Measurements from ENCODE around the gene EVC2.

The EVC2 gene

GRCh38 chr4:5568336-5568735, 140.0 kb downstream of the EVC2 start:
- 94 to 97% methylated on average over 14 to 15 of the region's 20 CpGs for WGBS, 2 experiments (ENCODE audit: insufficient coverage in 2 of 2)
- no peak overlapping the region for H3K4me3 ChIP-seq (ENCODE audit: extremely low read depth, insufficient read depth, low read length, poor library complexity, severe bottlenecking)
- peaks cover 6% of the 10 kb centered on the region for H3K36me3 ChIP-seq (ENCODE audit: control insufficient read depth, insufficient read depth, low read length)
- H3K27ac ChIP-seq (ENCODE audit: low read depth, low read length, severe bottlenecking) = no peak overlapping the region
- H3K4me1 ChIP-seq (ENCODE audit: control insufficient read depth, insufficient read depth, low read length, poor library complexity, severe bottlenecking) = no peaks in the 10 kb centered on the region
- H3K9me3 ChIP-seq (ENCODE audit: control insufficient read depth, low read length) = no peaks in the 10 kb centered on the region

GRCh38 chr4:5566991-5567390, 141.4 kb downstream of the EVC2 start:
- H3K36me3 ChIP-seq (ENCODE audit: control insufficient read depth, insufficient read depth, low read length) = peaks cover 2% of the 10 kb centered on the region
- no peaks in the 10 kb centered on the region for H3K4me1 ChIP-seq (ENCODE audit: control insufficient read depth, insufficient read depth, low read length, poor library complexity, severe bottlenecking)
- 78 to 85% methylated on average over 5 to 6 of the region's 7 CpGs for WGBS, 2 experiments (ENCODE audit: insufficient coverage in 2 of 2)
- no peaks in the 10 kb centered on the region for H3K9me3 ChIP-seq (ENCODE audit: control insufficient read depth, low read length)
- no peak overlapping the region for H3K4me3 ChIP-seq (ENCODE audit: extremely low read depth, insufficient read depth, low read length, poor library complexity, severe bottlenecking)
- no peak overlapping the region for H3K27ac ChIP-seq (ENCODE audit: low read depth, low read length, severe bottlenecking)

- Histone ChIP-seq H3K27ac (ENCODE audit: low read depth, low read length, severe bottlenecking) (no peak overlapping the region), H3K4me3 (ENCODE audit: extremely low read depth, insufficient read depth, low read length, poor library complexity, severe bottlenecking) (no peak overlapping the region), H3K9me3 (ENCODE audit: control insufficient read depth, low read length) (no peaks in the 10 kb centered on the region), H3K4me1 (ENCODE audit: control insufficient read depth, insufficient read depth, low read length, poor library complexity, severe bottlenecking) (no peaks in the 10 kb centered on the region), H3K36me3 (ENCODE audit: control insufficient read depth, insufficient read depth, low read length) (peaks cover 2% of the 10 kb centered on the region)
- WGBS, 2 experiments (ENCODE audit: insufficient coverage in 2 of 2) = 88 to 93% methylated on average over 1 to 3 of the region's 6 CpGs
Observed at GRCh38 chr4:5566526-5566925, 141.8 kb downstream of the EVC2 start.

- Histone ChIP-seq H3K27ac (ENCODE audit: low read depth, low read length, severe bottlenecking) (no peak overlapping the region), H3K36me3 (ENCODE audit: control insufficient read depth, insufficient read depth, low read length) (peaks cover 2% of the 10 kb centered on the region), H3K4me1 (ENCODE audit: control insufficient read depth, insufficient read depth, low read length, poor library complexity, severe bottlenecking) (no peaks in the 10 kb centered on the region), H3K9me3 (ENCODE audit: control insufficient read depth, low read length) (no peaks in the 10 kb centered on the region), H3K4me3 (ENCODE audit: extremely low read depth, insufficient read depth, low read length, poor library complexity, severe bottlenecking) (no peak overlapping the region)
- 93 to 95% methylated on average over 6 of the region's 6 CpGs for WGBS, 2 experiments (ENCODE audit: insufficient coverage in 2 of 2)
Observed at GRCh38 chr4:5563856-5564255, 144.5 kb downstream of the EVC2 start.

- 91 to 98% methylated on average over 7 of the region's 7 CpGs for WGBS, 2 experiments (ENCODE audit: insufficient coverage in 2 of 2)
Observed at GRCh38 chr4:5562476-5562875, 145.9 kb downstream of the EVC2 start.

GRCh38 chr4:5561286-5561685, 147.1 kb downstream of the EVC2 start:
- Histone ChIP-seq H3K4me3 (ENCODE audit: extremely low read depth, insufficient read depth, low read length, poor library complexity, severe bottlenecking) (no peak overlapping the region), H3K9me3 (ENCODE audit: control insufficient read depth, low read length) (no peaks in the 10 kb centered on the region), H3K4me1 (ENCODE audit: control insufficient read depth, insufficient read depth, low read length, poor library complexity, severe bottlenecking) (no peaks in the 10 kb centered on the region), H3K27ac (ENCODE audit: low read depth, low read length, severe bottlenecking) (no peak overlapping the region), H3K36me3 (ENCODE audit: control insufficient read depth, insufficient read depth, low read length) (peaks cover 2% of the 10 kb centered on the region)
- WGBS, 2 experiments (ENCODE audit: insufficient coverage in 2 of 2) = 88 to 92% methylated on average over 4 of the region's 4 CpGs

More at GRCh38 chr4:5562476-5562875, 145.9 kb downstream of the EVC2 start:
- Histone ChIP-seq H3K27ac (ENCODE audit: low read depth, low read length, severe bottlenecking) (no peak overlapping the region), H3K4me1 (ENCODE audit: control insufficient read depth, insufficient read depth, low read length, poor library complexity, severe bottlenecking) (no peaks in the 10 kb centered on the region), H3K36me3 (ENCODE audit: control insufficient read depth, insufficient read depth, low read length) (peaks cover 2% of the 10 kb centered on the region), H3K4me3 (ENCODE audit: extremely low read depth, insufficient read depth, low read length, poor library complexity, severe bottlenecking) (no peak overlapping the region), H3K9me3 (ENCODE audit: control insufficient read depth, low read length) (no peaks in the 10 kb centered on the region)

- 50 to 71% methylated on average over 1 of the region's 1 CpG for WGBS, 2 experiments (ENCODE audit: insufficient coverage in 2 of 2)
- Histone ChIP-seq H3K9me3 (ENCODE audit: control insufficient read depth, low read length) (no peaks in the 10 kb centered on the region), H3K27ac (ENCODE audit: low read depth, low read length, severe bottlenecking) (no peak overlapping the region), H3K4me1 (ENCODE audit: control insufficient read depth, insufficient read depth, low read length, poor library complexity, severe bottlenecking) (no peaks in the 10 kb centered on the region), H3K4me3 (ENCODE audit: extremely low read depth, insufficient read depth, low read length, poor library complexity, severe bottlenecking) (no peak overlapping the region), H3K36me3 (ENCODE audit: control insufficient read depth, insufficient read depth, low read length) (no peaks in the 10 kb centered on the region)
Observed at GRCh38 chr4:5558502-5558901, 149.9 kb downstream of the EVC2 start.

- H3K27ac ChIP-seq (ENCODE audit: low read depth, low read length, severe bottlenecking) = no peak overlapping the region
- H3K36me3 ChIP-seq (ENCODE audit: control insufficient read depth, insufficient read depth, low read length) = no peaks in the 10 kb centered on the region
- H3K4me3 ChIP-seq (ENCODE audit: extremely low read depth, insufficient read depth, low read length, poor library complexity, severe bottlenecking) = no peak overlapping the region
- no peaks in the 10 kb centered on the region for H3K9me3 ChIP-seq (ENCODE audit: control insufficient read depth, low read length)
- no peaks in the 10 kb centered on the region for H3K4me1 ChIP-seq (ENCODE audit: control insufficient read depth, insufficient read depth, low read length, poor library complexity, severe bottlenecking)
Observed at GRCh38 chr4:5554376-5554775, 154.0 kb downstream of the EVC2 start.

GRCh38 chr4:5553801-5554200, 154.6 kb downstream of the EVC2 start:
- no peak overlapping the region for H3K27ac ChIP-seq (ENCODE audit: low read depth, low read length, severe bottlenecking)
- H3K36me3 ChIP-seq (ENCODE audit: control insufficient read depth, insufficient read depth, low read length) = no peaks in the 10 kb centered on the region
- no peaks in the 10 kb centered on the region for H3K4me1 ChIP-seq (ENCODE audit: control insufficient read depth, insufficient read depth, low read length, poor library complexity, severe bottlenecking)
- H3K4me3 ChIP-seq (ENCODE audit: extremely low read depth, insufficient read depth, low read length, poor library complexity, severe bottlenecking) = no peak overlapping the region
- WGBS, 2 experiments (ENCODE audit: insufficient coverage in 2 of 2) = 80 to 96% methylated on average over 1 to 4 of the region's 5 CpGs
- H3K9me3 ChIP-seq (ENCODE audit: control insufficient read depth, low read length) = no peaks in the 10 kb centered on the region

GRCh38 chr4:5552451-5552850, 155.9 kb downstream of the EVC2 start:
- Histone ChIP-seq H3K4me1 (ENCODE audit: control insufficient read depth, insufficient read depth, low read length, poor library complexity, severe bottlenecking) (no peaks in the 10 kb centered on the region), H3K9me3 (ENCODE audit: control insufficient read depth, low read length) (peaks cover 6% of the 10 kb centered on the region), H3K27ac (ENCODE audit: low read depth, low read length, severe bottlenecking) (no peak overlapping the region), H3K4me3 (ENCODE audit: extremely low read depth, insufficient read depth, low read length, poor library complexity, severe bottlenecking) (no peak overlapping the region), H3K36me3 (ENCODE audit: control insufficient read depth, insufficient read depth, low read length) (no peaks in the 10 kb centered on the region)
- 88 to 89% methylated on average over 2 of the region's 3 CpGs for WGBS, 2 experiments (ENCODE audit: insufficient coverage in 2 of 2)

- H3K4me1 ChIP-seq (ENCODE audit: control insufficient read depth, insufficient read depth, low read length, poor library complexity, severe bottlenecking) = no peaks in the 10 kb centered on the region
- H3K27ac ChIP-seq (ENCODE audit: low read depth, low read length, severe bottlenecking) = no peak overlapping the region
- H3K36me3 ChIP-seq (ENCODE audit: control insufficient read depth, insufficient read depth, low read length) = no peaks in the 10 kb centered on the region
- H3K9me3 ChIP-seq (ENCODE audit: control insufficient read depth, low read length) = peaks cover 6% of the 10 kb centered on the region
- H3K4me3 ChIP-seq (ENCODE audit: extremely low read depth, insufficient read depth, low read length, poor library complexity, severe bottlenecking) = no peak overlapping the region
- 93 to 94% methylated on average over 6 to 9 of the region's 12 CpGs for WGBS, 2 experiments (ENCODE audit: insufficient coverage in 2 of 2)
Observed at GRCh38 chr4:5547651-5548249, 160.6 kb downstream of the EVC2 start.

All from mesodermal cell (in vitro differentiated cells).